Tibial nerve (tissue), 4 donors: ENCODE data around the gene ZDHHC4. TPM values are rescaled to one million over a fixed set of nuclear protein-coding genes. Genes with fewer than 3 reads are reported as not detected.

Experiments used
- DNase-seq, 2 donors: peaks; one replicate each; pipeline ENCODE4 v3.0.0-alpha.2; 2019; ENCODE audit warnings: low spot score in 2 of 2
- H3K27ac ChIP-seq, 4 donors: fragments of 200-600 bp; sonication (generic) in 3 of 4; one replicate each; pipeline ENCODE4 v1.5.1; 2017 to 2019; ENCODE audit warnings: mild to moderate bottlenecking in 1 of 4
- H3K27me3 ChIP-seq, 2 donors: fragments of 200-600 bp; sonication (generic) in 1 of 2; one replicate each; pipeline versions ENCODE4 v1.5.1 to v1.6.0; 2017 to 2019
- H3K36me3 ChIP-seq, 3 donors: fragments of 200-600 bp; sonication (generic); one replicate each; pipeline ENCODE4 v1.5.1; 2018 to 2019
- H3K4me1 ChIP-seq, 4 donors: fragments of 200-600 bp; sonication (generic) in 3 of 4; one replicate each; pipeline ENCODE4 v1.5.1; 2017 to 2019
- H3K4me3 ChIP-seq, 4 donors: fragments of 200-600 bp; sonication (generic) in 3 of 4; one replicate each; pipeline ENCODE4 v1.5.1; 2017 to 2019; ENCODE audit warnings: mild to moderate bottlenecking in 1 of 4, moderate library complexity in 1 of 4
- H3K9me3 ChIP-seq, 4 donors: fragments of 200-600 bp; sonication (generic) in 3 of 4; one replicate each; pipeline ENCODE4 v1.5.1; 2017 to 2019
- CTCF ChIP-seq, 5 experiments: fragments of 200-600 bp in 3 of 5; fragments of 450-650 bp in 2 of 5; sonication (generic) in 3 of 5; IDR thresholded peaks; one replicate each; pipeline ENCODE4 v1.5.1; 2016 to 2019; ENCODE audit warnings: antibody characterized with exemption in 5 of 5, mild to moderate bottlenecking in 3 of 5, moderate library complexity in 2 of 5
- EP300 ChIP-seq, 2 donors: sonication (generic); formaldehyde crosslinking; IDR thresholded peaks; one replicate each; pipeline ENCODE4 v1.6.1; 2017; ENCODE audit warnings: antibody characterized with exemption in 2 of 2, mild to moderate bottlenecking in 1 of 2
- POLR2A ChIP-seq, 2 donors: fragments of 450-650 bp; IDR thresholded peaks; one replicate each; pipeline ENCODE4 v1.6.1; 2017; ENCODE audit warnings: antibody characterized with exemption in 2 of 2, mild to moderate bottlenecking in 2 of 2, moderate library complexity in 2 of 2
- WGBS, 2 donors: methylation state at CpG; one replicate each; pipeline ENCODE4 v1.1.5; 2018; 5-methylcytosine and 5-hydroxymethylcytosine counted together
- total RNA-seq, 4 donors: library from RNA; depleted of rRNA; stranded (reverse); fragments of >200 nt; gene quantifications; one replicate each; pipeline ENCODE4 v1.1.0, GENCODE V29; 2016

Gene ZDHHC4
- total RNA-seq, 4 donors from 2014 or later, result 38.1 to 48.3 (median 43.2) TPM

DNA sequence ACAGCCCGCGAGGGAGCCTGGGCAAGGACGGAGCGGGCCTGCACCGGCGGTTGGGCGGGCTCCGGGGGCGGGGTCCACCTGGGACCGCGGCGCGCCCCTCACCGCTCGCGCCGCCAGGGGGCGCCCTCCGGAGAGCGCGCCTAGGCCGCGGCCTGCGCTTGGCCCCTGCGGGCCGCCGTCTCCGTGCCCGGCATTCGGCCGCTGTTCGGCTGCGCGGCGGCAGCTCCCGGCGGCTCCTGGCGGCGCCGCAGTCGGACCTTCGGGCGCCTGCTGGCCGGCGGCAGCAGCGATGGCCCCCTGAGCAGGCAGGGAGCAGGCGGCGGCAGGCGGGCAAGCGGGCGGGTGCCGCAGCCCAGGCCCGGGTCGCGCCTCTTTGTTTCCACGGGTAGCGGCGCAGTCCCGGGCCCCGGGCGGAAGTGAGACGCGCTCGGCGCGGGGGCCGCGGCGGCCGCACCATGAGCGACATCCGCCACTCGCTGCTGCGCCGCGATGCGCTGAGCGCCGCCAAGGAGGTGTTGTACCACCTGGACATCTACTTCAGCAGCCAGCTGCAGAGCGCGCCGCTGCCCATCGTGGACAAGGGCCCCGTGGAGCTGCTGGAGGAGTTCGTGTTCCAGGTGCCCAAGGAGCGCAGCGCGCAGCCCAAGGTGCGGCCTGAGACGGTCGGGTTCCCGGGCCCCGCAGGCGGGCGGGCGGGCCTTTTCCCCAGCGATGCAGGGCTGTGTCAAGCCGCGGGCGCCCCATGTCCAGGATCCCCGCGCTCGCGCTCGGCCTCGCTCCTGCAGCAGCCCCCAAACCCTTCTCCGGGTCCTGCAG is 12.8 kb downstream of the ZDHHC4 start, which contains the start of gene INTS15:
INTS15 (plus strand) TSS at position 193 of the 816 bp plus-strand sequence; CDS start at position 456, 263 bp downstream.
- Histone ChIP-seq H3K4me1 (peaks cover 0 to 25% (median 10%) of the 10 kb centered on the region in 4 donors), H3K36me3 (peaks cover 0 to 70% (median 14%) of the 10 kb centered on the region in 3 donors), H3K4me3 (peak within 1 kb of the TSS; percentile 59 to 93 (median 77)), H3K9me3 (no peaks in the 10 kb centered on the region), H3K27me3 (no peaks in the 10 kb centered on the region), H3K27ac (peak within 1 kb of the TSS in 3 of 4 donors; percentile 69 to 86 (median 82))
- TF ChIP-seq POLR2A (IDR thresholded peaks at IDR 0.05) (peak; percentile 13 to 63), EP300 (IDR thresholded peaks at IDR 0.05) (peak in 1 of 2 donors; percentile 29), CTCF (IDR thresholded peaks at IDR 0.05) (peak; percentile 82 to 99 (median 99))
- DNase-seq, result peak; percentile 26 to 43
- whole genome bisulfite sequencing, 2 donors, result 0 to 1% methylated on average over 41 to 44 of the region's 107 CpGs

DNA sequence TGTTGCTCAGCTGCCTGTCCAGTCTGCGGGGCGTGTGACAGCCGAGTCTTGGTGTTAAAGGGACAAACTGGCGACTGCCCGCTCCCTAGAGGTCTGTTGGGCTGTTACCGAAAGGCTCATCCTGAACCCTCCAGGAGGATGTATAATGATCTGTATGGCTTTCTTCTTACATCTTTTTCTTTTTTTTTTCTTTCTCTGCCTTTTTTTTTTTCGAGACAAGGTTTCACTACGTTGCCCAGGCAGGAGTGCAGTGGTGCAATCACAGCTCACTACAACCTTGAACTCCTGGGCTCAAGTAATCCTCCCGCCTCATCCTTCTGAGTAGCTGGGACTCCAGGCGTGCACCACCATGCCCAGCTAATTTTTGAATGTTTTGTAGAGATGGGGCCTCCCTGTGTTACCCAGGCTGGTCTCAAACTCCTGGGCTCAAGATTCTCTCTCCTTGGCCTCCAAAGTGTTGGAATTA is 13.4 kb downstream of the ZDHHC4 start:
- Histone ChIP-seq H3K9me3 (no peaks in the 10 kb centered on the region), H3K27ac (peak overlapping the region in 3 of 4 donors; percentile 69 to 86 (median 82)), H3K27me3 (no peaks in the 10 kb centered on the region), H3K4me3 (peak overlapping the region; percentile 59 to 93 (median 77)), H3K36me3 (peaks cover 0 to 70% (median 20%) of the 10 kb centered on the region in 3 donors), H3K4me1 (peaks cover 0 to 25% (median 10%) of the 10 kb centered on the region in 4 donors)
- TF ChIP-seq EP300 (IDR thresholded peaks at IDR 0.05) (no peak), CTCF (IDR thresholded peaks at IDR 0.05) (no peak), POLR2A (IDR thresholded peaks at IDR 0.05) (no peak)
- no peak for DNase-seq
- WGBS, 2 donors, result 10% methylated on average over 10 of the region's 10 CpGs

GRCh38 chr7:6600093-6600492 is 22.8 kb downstream of the ZDHHC4 start:
- TF ChIP-seq CTCF (IDR thresholded peaks at IDR 0.05) (no peak), EP300 (IDR thresholded peaks at IDR 0.05) (no peak), POLR2A (IDR thresholded peaks at IDR 0.05) (no peak)
- no peaks in the 10 kb centered on the region for H3K27me3 ChIP-seq
- H3K4me3 ChIP-seq, result no peak overlapping the region
- peaks cover 0 to 98% (median 22%) of the 10 kb centered on the region in 3 donors for H3K36me3 ChIP-seq
- WGBS, 2 donors, result 88 to 93% methylated on average over 14 to 15 of the region's 15 CpGs
- H3K9me3 ChIP-seq, result no peaks in the 10 kb centered on the region
- no peak overlapping the region for H3K27ac ChIP-seq
- no peak for DNase-seq
- no peaks in the 10 kb centered on the region for H3K4me1 ChIP-seq

DNA sequence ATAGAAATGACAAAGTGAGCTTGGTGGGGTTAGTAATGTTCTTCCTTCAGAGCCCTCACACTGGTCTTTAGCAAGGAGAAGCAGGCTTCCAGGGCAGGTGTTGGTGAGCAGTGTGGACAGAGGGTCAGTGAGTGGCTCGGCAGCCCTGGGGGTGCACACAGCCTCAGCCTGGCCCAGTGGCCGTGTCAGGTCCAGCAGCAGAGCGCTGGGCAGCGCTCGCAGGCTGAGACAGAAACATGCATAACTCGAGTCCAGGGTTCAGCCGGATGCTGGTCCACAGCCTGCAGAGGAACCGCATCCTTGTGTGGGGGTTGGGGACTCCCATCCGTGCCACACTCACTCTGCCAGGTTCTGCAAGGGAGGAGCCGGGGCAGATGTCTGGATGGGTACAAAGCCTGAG is 27.2 kb downstream of the ZDHHC4 start:
- peaks cover 0 to 98% (median 6%) of the 10 kb centered on the region in 3 donors for H3K36me3 ChIP-seq
- H3K9me3 ChIP-seq, result no peaks in the 10 kb centered on the region
- H3K4me1 ChIP-seq, result no peaks in the 10 kb centered on the region
- 71 to 83% methylated on average over 4 to 10 of the region's 10 CpGs for WGBS, 2 donors
- H3K27ac ChIP-seq, result no peak overlapping the region
- TF ChIP-seq CTCF (IDR thresholded peaks at IDR 0.05) (no peak), POLR2A (IDR thresholded peaks at IDR 0.05) (no peak), EP300 (IDR thresholded peaks at IDR 0.05) (no peak)
- no peak for DNase-seq
- no peaks in the 10 kb centered on the region for H3K27me3 ChIP-seq
- no peak overlapping the region for H3K4me3 ChIP-seq
